Thyroid gland (tissue), 4 donors: ENCODE data around the gene PLXNB1. TPM values are rescaled to one million over a fixed set of nuclear protein-coding genes. Genes with fewer than 3 reads are reported as not detected.

Experiments
- DNase-seq, 2 donors: peaks; one replicate each; pipeline ENCODE4 v3.0.0-alpha.2; 2019
- H3K27ac ChIP-seq, 3 donors: fragments of 200-600 bp; sonication (generic); 1 replicate in 2 of 3; 2 replicates in 1 of 3; pipeline ENCODE4 v1.5.1; 2016 to 2019; ENCODE audit warnings: mild to moderate bottlenecking in 1 of 3, moderate library complexity in 1 of 3
- H3K27me3 ChIP-seq: fragments of 200-600 bp; sonication (generic); one replicate; pipeline ENCODE4 v1.5.1; 2019
- H3K36me3 ChIP-seq, 2 donors: fragments of 200-600 bp; sonication (generic); one replicate each; pipeline ENCODE4 v1.5.1; 2016 to 2019
- H3K4me1 ChIP-seq, 2 donors: fragments of 200-600 bp; sonication (generic); one replicate each; pipeline ENCODE4 v1.5.1; 2017 to 2019
- H3K4me3 ChIP-seq, 3 donors: fragments of 200-600 bp; sonication (generic); replicated peaks in 1 of 3; 1 replicate in 2 of 3; 2 replicates in 1 of 3; pipeline ENCODE4 v1.5.1; 2016; ENCODE audit warnings: mild to moderate bottlenecking in 1 of 3
- H3K9me3 ChIP-seq: fragments of 200-600 bp; sonication (generic); one replicate; pipeline ENCODE4 v1.5.1; 2017
- POLR2A ChIP-seq, 2 donors: fragments of 450-650 bp; IDR thresholded peaks; one replicate each; pipeline ENCODE4 v1.6.1; 2017; ENCODE audit warnings: antibody characterized with exemption in 2 of 2, mild to moderate bottlenecking in 2 of 2, moderate library complexity in 1 of 2
- WGBS, 2 donors: methylation state at CpG; one replicate each; pipeline ENCODE4 v1.1.5; 2017; 5-methylcytosine and 5-hydroxymethylcytosine counted together
- intact Hi-C: fragments of 100-400 bp; cut with DNase I; formaldehyde crosslinking; loops from one replicate; pipeline ENCODE4 v1.15.1; 2023
- total RNA-seq, 4 donors: library from RNA; depleted of rRNA; stranded (reverse); fragments of >200 nt; gene quantifications; one replicate each; pipeline ENCODE4 v1.2.3, GENCODE V29; 2016
- TF ChIP-seq, protein P1 (sequence below), 6 experiments: fragments of 200-600 bp in 3 of 6; fragments of 450-650 bp in 3 of 6; sonication (generic) in 3 of 6; IDR thresholded peaks; one replicate each; pipeline ENCODE4 v1.5.1; 2016 to 2019; ENCODE audit warnings: antibody characterized with exemption in 6 of 6, mild to moderate bottlenecking in 2 of 6, inconsistent platforms in 1 of 6, moderate library complexity in 1 of 6

Gene PLXNB1
- total RNA-seq, 4 donors from 2014 or later = 126 to 216 (median 138) TPM

DNA sequence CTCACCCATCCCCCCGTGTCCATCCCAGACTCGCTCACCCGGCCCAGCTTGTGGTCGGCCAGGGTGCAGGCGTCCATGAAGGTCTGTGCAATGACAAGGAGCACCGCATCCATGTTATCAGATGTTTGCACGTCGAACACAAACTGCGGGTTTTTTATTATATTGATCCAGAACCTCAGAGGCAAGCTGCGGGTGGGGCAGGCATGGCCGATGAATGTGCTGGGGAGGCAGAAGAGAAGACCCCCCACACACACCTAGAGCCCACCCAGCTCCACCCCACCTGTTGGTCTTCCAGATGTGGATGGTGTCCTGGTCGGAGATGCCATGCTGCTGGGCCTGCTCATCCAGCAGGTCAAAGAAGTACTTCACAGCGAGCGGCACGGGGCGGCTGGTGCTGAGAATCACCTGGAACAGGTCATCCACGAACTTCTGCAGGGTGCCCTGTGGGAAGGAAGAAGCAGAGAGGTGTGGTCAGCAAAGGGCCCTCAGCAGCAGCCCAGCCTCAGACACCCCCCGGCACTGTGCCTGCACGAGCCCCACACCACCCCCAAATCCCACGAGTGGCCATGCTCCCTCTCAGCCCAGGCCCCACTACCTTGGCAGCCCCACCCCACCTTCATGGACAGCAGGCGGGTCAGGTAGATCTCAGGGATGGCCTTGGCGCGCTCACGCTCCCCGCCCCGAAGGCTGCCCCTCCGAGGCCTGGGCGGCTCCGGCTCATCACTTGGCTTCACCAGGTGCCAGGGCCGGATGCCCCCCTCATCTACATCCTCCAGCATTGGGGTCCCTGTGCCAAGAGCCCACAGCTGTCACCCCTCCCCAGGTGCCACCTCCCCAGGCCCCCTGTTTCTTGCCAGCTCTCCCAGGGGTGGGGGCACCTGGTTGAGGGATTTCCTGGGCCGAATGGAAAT is 20.3 kb downstream of the PLXNB1 start:
- intact Hi-C loops = no loop called here

DNA sequence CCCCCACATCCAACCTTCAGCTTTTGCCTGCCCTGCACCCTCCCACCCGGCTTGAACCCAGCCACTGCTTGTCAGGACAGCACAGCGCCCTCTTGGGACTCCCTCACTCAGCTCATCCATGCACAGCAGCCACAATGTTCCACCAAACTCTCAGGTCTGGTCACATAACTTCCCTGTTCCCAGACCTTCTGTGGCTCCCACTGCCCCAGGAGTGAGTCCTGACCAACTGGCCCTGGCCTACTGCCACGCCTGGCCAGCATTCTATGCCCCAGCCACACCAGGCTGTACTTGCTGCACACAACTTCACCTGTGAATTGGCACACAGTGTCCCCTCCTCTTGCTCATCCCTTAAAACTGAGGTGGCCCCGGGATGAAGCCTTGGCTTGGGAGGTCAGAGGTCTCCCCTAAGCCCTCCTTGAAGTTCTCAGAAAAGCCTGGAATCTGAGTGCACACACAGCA is 21.0 kb downstream of the PLXNB1 start:
- no peak overlapping the region for H3K27ac ChIP-seq
- peak; percentile 0 to 1 for DNase-seq
- 87 to 88% methylated on average over 4 of the region's 4 CpGs for WGBS, 2 donors

More for the DNA sequence above, 20.3 kb downstream of the PLXNB1 start:
- H3K4me1 ChIP-seq = no peaks in the 10 kb centered on the region
- 92 to 94% methylated on average over 18 to 27 of the region's 31 CpGs for WGBS, 2 donors
- H3K9me3 ChIP-seq = no peaks in the 10 kb centered on the region
- TF ChIP-seq POLR2A (IDR thresholded peaks at IDR 0.05) = no peak
- TF ChIP-seq, protein P1, sequence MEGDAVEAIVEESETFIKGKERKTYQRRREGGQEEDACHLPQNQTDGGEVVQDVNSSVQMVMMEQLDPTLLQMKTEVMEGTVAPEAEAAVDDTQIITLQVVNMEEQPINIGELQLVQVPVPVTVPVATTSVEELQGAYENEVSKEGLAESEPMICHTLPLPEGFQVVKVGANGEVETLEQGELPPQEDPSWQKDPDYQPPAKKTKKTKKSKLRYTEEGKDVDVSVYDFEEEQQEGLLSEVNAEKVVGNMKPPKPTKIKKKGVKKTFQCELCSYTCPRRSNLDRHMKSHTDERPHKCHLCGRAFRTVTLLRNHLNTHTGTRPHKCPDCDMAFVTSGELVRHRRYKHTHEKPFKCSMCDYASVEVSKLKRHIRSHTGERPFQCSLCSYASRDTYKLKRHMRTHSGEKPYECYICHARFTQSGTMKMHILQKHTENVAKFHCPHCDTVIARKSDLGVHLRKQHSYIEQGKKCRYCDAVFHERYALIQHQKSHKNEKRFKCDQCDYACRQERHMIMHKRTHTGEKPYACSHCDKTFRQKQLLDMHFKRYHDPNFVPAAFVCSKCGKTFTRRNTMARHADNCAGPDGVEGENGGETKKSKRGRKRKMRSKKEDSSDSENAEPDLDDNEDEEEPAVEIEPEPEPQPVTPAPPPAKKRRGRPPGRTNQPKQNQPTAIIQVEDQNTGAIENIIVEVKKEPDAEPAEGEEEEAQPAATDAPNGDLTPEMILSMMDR (IDR thresholded peaks at IDR 0.05) = no peak
- peak; percentile 0 to 1 for DNase-seq
- H3K27me3 ChIP-seq = no peaks in the 10 kb centered on the region
- H3K27ac ChIP-seq = no peak overlapping the region
- H3K36me3 ChIP-seq = peaks cover 74 to 88% of the 10 kb centered on the region in 2 donors
- no peak overlapping the region for H3K4me3 ChIP-seq

DNA sequence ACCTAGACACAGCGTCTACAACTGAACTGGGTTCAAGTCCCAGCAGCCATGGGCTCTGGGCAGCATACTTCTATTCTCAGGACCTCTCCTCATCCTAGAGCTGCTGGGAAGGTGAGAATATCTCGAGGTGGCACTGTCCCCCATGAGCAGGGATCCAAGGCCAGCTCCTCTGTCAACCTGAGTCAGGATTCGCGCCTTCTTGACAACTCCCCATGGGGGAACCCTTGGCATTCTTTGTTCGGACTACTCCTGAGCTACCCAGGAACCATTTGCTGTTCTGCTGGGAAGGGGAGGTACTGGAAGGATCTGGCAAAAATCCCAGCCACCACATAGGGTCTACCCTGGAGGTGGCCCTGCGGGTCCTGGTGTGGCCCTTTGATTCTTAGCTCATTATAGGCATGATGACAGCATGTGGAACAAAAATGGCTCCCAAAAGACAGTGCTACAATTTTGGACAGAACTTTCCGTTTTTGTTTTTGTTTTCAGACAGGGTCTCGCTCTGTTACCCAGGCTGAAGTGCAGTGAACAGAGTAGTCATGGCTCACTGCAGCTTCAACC is 22.3 kb downstream of the PLXNB1 start:
- intact Hi-C loops = no loop called here
- TF ChIP-seq POLR2A (IDR thresholded peaks at IDR 0.05) = no peak
- TF ChIP-seq, protein P1 (IDR thresholded peaks at IDR 0.05) = no peak
- H3K4me3 ChIP-seq = no peak overlapping the region
- no peaks in the 10 kb centered on the region for H3K27me3 ChIP-seq
- no peak overlapping the region for H3K27ac ChIP-seq
- H3K4me1 ChIP-seq = peaks cover 0 to 8% of the 10 kb centered on the region in 2 donors
- peak; percentile 0 to 2 for DNase-seq
- H3K36me3 ChIP-seq = peaks cover 56 to 72% of the 10 kb centered on the region in 2 donors
- H3K9me3 ChIP-seq = no peaks in the 10 kb centered on the region
- 86 to 88% methylated on average over 8 of the region's 8 CpGs for WGBS, 2 donors

More for the DNA sequence above, 21.0 kb downstream of the PLXNB1 start:
- Histone ChIP-seq H3K4me1 (no peaks in the 10 kb centered on the region), H3K9me3 (no peaks in the 10 kb centered on the region), H3K27me3 (no peaks in the 10 kb centered on the region), H3K4me3 (no peak overlapping the region), H3K36me3 (peaks cover 67 to 81% of the 10 kb centered on the region in 2 donors)
- intact Hi-C loops = no loop called here
- no peak for TF ChIP-seq POLR2A (IDR thresholded peaks at IDR 0.05)
- TF ChIP-seq, protein P1 (IDR thresholded peaks at IDR 0.05) = no peak

- H3K36me3 ChIP-seq = peaks cover 47 to 63% of the 10 kb centered on the region in 2 donors
- DNase-seq = peak in 1 of 2 donors; percentile 1
- H3K27me3 ChIP-seq = no peaks in the 10 kb centered on the region
- H3K4me1 ChIP-seq = peaks cover 3 to 15% of the 10 kb centered on the region in 2 donors
- no peak overlapping the region for H3K27ac ChIP-seq
- intact Hi-C loops = no loop called here
- WGBS, 2 donors = 82 to 87% methylated on average over 18 of the region's 18 CpGs
- TF ChIP-seq, protein P1 (IDR thresholded peaks at IDR 0.05) = no peak
- no peak for TF ChIP-seq POLR2A (IDR thresholded peaks at IDR 0.05)
- no peaks in the 10 kb centered on the region for H3K9me3 ChIP-seq
- no peak overlapping the region for H3K4me3 ChIP-seq
Measured at GRCh38 chr3:48406443-48407431, 23.1 kb downstream of the PLXNB1 start.
